HG03108 (cell line): Measurements from ENCODE around the gene PARD3.

Experiments
- ATAC-seq: cut with Tn5 transposase; IDR thresholded peaks from one replicate; pipeline ENCODE4 v1.9.1; 2021; ENCODE audit warnings: moderate library complexity; ENCODE audit not compliant: unreplicated experiment

The PARD3 gene

GRCh38 chr10:34155812-34156211 is 659.3 kb downstream of the PARD3 start:
- ATAC-seq, result no peak

- no peak for ATAC-seq
These were observed 660.7 kb downstream of the PARD3 start for GRCh38 chr10:34154383-34154900.

- no peak for ATAC-seq
These were observed 661.3 kb downstream of the PARD3 start for GRCh38 chr10:34153663-34154382.

DNA sequence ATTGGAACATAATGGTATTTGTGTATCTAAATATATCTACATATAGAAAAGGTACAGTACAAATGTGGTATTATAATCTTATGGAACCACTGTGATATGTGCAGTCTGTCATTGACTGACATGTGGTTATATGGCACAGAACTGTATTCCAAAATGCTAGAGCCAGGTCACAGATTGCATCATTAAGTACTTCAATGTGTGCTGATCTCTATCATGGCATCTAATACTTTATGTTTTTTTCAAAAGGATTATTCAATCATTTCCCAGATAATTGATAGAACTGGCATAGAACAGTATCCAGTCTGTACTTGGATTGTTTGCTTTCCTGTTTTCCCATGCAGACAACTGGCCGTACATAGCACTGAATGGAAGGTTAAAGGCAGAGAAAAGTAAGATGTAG is 662.7 kb downstream of the PARD3 start:
- ATAC-seq, result no peak

DNA sequence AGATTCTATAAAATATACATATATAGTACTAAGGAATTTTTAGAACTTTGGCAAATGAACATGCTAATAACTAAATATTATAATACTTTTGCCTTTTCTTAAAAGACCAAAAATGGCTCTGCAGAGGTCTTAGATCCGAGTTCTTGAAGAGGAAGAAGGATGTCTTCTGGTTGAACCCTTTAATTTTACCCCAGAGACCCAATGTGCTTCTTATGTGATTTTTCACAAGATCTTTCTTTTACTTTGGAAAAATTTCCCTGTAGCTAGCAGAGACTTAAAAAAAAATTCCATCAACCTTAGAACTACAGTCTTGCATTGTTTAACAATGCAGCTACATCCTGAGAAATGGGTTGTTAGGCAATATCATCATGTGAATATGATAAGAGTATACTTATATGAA is 663.2 kb downstream of the PARD3 start:
- ATAC-seq, result no peak

GRCh38 chr10:34151481-34151880 is 663.6 kb downstream of the PARD3 start:
- no peak for ATAC-seq

DNA sequence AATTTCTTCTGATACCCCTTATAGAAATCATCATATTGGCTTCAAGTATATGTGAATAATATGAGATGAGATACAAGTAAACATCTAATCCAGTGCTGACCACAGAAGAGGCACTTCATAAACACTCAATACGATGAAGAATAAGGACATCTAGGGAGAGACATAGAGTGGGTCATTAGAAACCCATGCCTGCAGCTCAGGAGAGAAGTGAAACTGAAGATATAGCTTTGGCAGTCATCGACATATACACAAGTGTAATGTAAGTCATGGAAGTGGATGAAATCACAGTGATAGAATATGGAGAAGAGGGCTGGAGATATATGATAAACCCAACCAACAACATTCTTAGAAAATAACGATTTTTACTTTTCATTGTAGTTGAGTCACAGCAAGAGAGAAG is 665.0 kb downstream of the PARD3 start:
- no peak for ATAC-seq

DNA sequence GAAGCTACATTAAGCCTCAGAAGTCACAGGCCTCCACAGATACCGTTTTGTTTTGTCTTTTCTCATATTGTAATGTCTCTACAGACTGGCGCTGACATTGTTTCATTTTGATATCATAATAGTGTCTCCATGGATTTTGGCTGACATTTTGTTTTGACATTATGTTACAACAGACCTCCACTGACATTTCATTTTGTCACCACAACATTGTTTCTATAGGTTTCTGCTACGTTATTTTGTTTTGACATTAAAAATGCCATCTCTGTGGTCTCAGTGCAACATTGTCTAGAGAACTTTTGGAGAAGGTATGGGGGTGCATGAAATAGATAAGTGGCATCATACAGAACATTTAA is 666.8 kb downstream of the PARD3 start:
- no peak for ATAC-seq

- no peak for ATAC-seq
These were observed 667.3 kb downstream of the PARD3 start for GRCh38 chr10:34147641-34148304.

DNA sequence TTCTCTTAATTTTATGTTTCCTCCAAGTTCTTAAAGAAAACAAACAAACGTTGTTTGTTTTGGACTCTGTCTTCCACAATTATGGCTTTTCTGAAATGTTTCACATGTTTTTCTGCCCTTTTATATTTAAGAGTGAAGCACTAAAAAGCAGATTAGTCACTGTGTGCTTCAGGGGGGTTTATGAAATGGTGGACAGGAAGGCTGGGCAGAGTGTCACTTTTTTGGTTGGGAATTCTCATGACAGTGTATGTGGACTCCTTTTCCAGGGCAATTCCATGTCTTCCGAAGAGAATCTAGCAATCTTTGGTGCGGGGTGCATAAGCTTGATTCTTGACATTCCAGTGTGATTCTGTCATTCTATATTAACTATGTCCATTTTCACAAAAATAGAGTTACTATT is 669.4 kb downstream of the PARD3 start:
- no peak for ATAC-seq

- no peak for ATAC-seq
These were observed 671.6 kb downstream of the PARD3 start for GRCh38 chr10:34143466-34143865.

DNA sequence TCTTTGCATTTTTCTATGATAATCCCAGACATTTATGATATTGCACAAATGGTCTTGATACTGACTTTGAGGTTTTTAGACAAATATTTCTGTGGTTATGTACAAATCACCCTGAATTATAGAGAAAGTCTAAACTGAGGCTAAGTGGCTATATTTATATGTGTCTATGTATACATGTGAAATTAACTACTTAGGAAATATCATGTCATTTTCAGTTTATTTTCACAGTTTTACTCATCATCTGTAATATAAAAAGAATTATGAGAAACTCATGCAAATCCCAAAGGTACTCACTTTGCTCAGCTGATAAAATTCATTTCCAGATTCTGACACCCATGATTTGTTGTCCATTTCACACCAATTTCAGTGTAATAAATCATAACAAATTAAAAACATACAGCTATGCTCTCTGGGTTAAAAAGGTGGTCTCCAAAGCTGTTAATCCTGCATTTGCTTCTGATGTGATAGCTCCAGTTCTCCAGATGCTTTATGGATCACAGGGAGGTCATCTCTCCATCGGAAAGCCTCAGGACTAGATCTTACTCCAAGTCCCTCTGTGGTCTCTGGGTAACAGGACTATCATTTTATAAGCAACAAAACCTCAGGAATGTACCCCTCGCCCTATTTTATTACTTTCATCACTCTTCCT is 673.9 kb downstream of the PARD3 start:
- no peak for ATAC-seq

DNA sequence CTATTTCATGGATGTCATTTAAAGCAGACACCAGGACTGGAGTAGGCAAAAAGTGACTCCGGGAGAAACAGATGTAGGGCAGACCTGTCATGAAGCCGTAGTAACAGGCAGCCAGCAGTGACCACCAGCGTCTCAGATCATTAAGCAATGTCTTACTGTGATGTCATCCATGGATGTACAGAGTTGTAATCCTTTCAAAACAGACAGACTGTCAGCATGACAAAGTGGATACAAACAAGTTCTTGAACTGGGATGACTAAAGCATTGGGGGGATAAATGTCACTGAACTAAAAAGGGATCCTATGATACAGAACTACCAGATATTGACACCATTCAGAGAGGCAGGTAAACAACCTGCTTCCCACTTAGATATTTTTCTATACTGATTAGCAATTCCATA is 675.5 kb downstream of the PARD3 start:
- no peak for ATAC-seq

DNA sequence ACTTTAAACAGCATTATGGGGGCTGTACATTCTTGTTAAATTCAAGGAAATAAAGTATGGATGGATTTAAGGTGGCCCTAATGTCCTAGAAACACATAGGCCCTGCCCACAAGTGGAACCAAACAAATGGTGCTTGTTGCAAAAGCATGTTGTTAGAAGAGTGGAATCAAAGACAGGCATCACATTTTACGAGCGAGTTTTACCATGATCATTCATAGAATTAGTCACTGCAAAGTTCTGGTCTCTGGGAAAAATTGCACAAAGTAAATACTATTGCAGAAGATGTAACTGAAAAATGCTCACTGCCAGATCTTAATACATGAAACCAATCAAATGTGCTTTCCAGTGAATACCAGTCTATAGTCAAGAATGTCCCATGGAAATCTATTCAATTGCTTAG is 677.1 kb downstream of the PARD3 start:
- ATAC-seq, result no peak

DNA sequence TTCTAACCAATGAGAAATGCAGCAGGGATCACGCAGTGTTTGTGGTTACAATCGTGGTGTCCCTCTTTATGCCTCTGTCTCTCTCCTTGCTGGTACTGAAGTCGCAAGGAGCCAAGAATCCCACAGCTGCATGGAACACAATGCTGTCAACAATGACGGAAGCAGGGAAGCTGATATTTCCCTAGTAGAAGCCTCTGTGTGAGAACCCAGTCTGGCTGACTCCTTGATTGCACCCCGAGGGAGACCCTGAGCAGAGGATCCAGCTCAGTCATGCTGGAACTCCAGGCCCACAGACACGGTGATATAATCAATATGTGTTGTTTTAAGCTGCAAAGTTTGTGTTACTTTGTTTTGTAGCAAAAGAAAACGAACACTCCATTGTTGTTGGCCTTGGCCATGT is 677.9 kb downstream of the PARD3 start:
- no peak for ATAC-seq

DNA sequence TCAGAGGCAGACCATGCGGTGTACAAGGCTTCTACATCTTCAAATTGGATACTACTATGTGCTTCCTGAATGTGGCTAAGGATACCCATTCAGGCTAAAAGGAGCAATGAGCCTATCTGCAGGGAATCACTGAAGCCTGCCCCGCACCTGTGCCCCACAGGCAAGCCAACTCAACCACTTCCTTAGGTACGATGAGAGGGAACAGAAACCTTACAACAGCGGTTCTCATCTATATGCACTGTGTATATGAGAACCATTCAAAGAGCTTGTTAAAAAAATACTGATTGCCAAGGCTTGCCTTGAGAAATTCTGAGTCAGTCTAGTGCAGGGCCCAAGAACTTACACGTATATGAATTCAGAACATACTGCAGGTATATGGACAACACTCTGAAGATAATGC is 679.6 kb downstream of the PARD3 start:
- ATAC-seq, result peak; percentile 80

DNA sequence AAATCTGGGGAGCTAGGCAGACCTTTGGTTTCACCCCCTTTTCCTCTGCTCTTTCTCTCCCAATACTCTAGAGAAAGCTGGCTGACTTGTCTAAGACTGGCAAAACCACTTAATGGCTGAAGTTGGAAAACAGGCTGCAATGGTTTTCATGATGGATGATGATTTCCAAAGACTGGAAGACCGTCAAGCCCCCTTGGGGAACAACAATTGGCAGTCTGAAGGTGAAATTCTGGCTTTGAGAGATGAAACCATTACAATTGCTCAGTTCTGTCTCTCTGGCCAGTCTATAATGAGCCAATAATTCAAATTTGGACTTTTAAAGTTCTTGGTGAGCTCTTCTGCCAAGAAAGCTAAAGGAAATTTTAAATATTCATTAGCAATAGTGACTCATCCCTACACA is 680.5 kb downstream of the PARD3 start:
- no peak for ATAC-seq

DNA sequence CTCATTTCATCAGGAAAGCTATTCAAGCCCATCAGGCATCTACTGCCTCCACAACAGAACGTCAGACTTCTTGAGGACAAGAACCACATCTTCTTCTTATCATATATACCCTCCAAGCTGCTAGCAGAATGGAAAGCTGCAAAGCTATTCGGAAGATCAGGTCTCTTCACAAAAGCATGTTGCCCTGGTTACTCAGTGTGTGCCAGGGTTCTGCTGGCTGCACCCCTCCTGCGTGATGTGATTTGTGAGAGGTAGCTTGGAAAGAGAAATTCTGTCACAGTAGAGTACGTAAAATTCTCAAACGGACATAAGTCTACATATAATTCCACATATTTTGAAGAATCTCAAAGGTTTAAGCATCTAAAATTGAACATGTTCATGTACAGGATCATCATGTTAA is 681.7 kb downstream of the PARD3 start:
- ATAC-seq, result no peak

DNA sequence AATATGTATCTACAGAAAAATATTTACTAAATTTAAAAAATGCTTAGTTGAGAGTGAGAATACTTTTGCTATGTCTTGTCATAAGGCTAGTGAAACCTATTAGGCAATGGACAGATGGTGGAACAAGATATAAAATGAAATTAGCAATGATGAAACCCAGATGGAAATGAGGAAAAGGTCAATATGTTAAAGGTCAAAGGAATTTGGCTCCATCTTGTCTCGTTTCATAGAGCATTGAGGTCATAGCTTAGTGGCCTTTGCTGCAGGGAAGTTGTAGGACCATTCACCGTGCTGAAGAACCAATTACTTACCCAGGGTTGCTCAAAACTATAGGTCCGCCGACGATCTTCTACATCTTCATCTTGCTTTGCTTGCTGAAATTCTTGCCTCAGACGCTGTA is 683.9 kb downstream of the PARD3 start:
- ATAC-seq, result no peak

DNA sequence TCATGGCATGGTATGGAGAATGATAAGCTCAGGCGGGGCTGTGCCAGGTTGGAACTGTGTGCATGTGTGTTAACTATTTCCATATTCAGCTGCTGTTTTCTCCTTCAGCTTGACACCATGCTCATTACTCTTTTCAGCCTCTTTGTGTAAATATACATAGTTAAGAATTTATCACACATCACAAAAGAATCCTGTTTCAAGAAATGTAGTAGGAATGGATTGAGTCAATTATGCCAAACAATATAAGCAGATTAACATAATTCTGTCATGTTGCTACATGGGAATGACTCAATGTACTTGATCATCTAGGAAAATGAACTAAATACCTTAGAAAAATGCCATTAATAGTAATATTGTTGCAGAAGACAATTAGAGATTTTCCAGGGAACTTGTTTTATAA is 687.4 kb downstream of the PARD3 start:
- ATAC-seq, result no peak

GRCh38 chr10:34126371-34127151 is 688.5 kb downstream of the PARD3 start:
- ATAC-seq, result no peak
